ENCODE results near the gene MEF2A. TPM values are rescaled to one million over a fixed set of nuclear protein-coding genes. Genes with fewer than 3 reads are reported as not detected.

The MEF2A gene
- total RNA-seq, 1 donor from 2014 or later: 184 TPM

GRCh38 chr15:99603828-99604227, 38.0 kb downstream of the MEF2A start:
- Mint-ChIP-seq H3K4me3 (ENCODE audit: unreplicated experiment) (no peak overlapping the region), H3K36me3 (ENCODE audit: low read depth) (peaks cover 31% of the 10 kb centered on the region), H3K9me3 (ENCODE audit: low read depth) (peaks cover 10% of the 10 kb centered on the region), H3K27ac (ENCODE audit: unreplicated experiment) (peak overlapping the region; percentile 64), H3K27me3 (ENCODE audit: low read depth) (no peaks in the 10 kb centered on the region), H3K4me1 (ENCODE audit: low read depth) (peaks cover 79% of the 10 kb centered on the region)
- no peak for DNase-seq (ENCODE audit: low spot score)
- no peak for TF ChIP-seq CTCF (IDR thresholded peaks at IDR 0.05)

- H3K4me1 Mint-ChIP-seq (ENCODE audit: low read depth): peaks cover 81% of the 10 kb centered on the region
- H3K27ac Mint-ChIP-seq (ENCODE audit: unreplicated experiment): peak overlapping the region; percentile 88
These were observed 39.1 kb downstream of the MEF2A start for GRCh38 chr15:99604865-99605264.

DNA sequence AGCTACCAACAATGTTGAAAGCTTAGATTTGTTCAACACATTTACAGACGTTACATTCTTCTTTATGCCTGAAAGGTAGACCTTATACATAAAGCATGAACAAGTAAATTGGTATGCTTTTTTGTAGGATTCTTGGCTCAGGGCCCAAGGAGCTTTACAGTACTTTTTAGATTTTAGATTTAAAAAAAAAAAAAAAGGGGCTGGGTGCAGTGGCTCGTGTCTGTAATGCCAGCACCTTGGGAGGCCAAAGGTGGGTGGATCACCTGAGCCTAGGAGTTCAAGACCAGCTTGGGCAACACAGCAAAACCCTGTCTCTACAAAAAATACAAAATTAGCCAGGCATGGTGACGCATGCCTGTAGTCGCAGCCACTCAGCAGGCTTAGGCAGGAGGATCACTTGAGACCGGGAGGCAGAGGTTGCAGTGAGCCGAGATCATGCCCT, 39.7 kb downstream of the MEF2A start:
- Mint-ChIP-seq H3K4me3 (ENCODE audit: unreplicated experiment) (no peak overlapping the region), H3K9me3 (ENCODE audit: low read depth) (peaks cover 4% of the 10 kb centered on the region), H3K27ac (ENCODE audit: unreplicated experiment) (peak overlapping the region; percentile 88), H3K27me3 (ENCODE audit: low read depth) (no peaks in the 10 kb centered on the region), H3K36me3 (ENCODE audit: low read depth) (peaks cover 24% of the 10 kb centered on the region), H3K4me1 (ENCODE audit: low read depth) (peaks cover 75% of the 10 kb centered on the region)
- no peak for TF ChIP-seq CTCF (IDR thresholded peaks at IDR 0.05)
- no peak for DNase-seq (ENCODE audit: low spot score)

More at GRCh38 chr15:99604865-99605264, 39.1 kb downstream of the MEF2A start:
- TF ChIP-seq CTCF (IDR thresholded peaks at IDR 0.05): no peak
- Mint-ChIP-seq H3K4me3 (ENCODE audit: unreplicated experiment) (no peak overlapping the region), H3K27me3 (ENCODE audit: low read depth) (no peaks in the 10 kb centered on the region), H3K9me3 (ENCODE audit: low read depth) (peaks cover 10% of the 10 kb centered on the region), H3K36me3 (ENCODE audit: low read depth) (peaks cover 30% of the 10 kb centered on the region)
- no peak for DNase-seq (ENCODE audit: low spot score)

DNA sequence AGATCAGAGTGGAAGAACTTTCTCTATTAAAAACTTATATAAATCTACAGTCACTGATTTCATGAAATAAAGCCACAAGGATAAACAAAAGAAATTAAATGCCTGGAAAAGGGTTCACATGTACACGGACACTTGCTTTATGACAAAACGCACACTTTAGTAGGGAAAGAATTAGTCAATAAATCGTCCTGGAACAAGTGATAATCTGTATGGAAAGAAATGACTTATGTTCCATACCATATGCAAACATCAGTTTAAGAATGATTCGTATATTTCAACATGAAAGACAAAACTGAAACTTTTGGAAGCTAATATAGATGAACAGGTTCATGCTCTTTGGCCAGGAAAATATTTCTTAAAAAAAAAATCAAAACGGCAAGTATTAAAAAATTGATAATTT, 40.2 kb downstream of the MEF2A start:
- H3K4me3 Mint-ChIP-seq (ENCODE audit: unreplicated experiment): no peak overlapping the region
- DNase-seq (ENCODE audit: low spot score): no peak
- peaks cover 4% of the 10 kb centered on the region for H3K9me3 Mint-ChIP-seq (ENCODE audit: low read depth)
- no peak for TF ChIP-seq CTCF (IDR thresholded peaks at IDR 0.05)
- peaks cover 76% of the 10 kb centered on the region for H3K4me1 Mint-ChIP-seq (ENCODE audit: low read depth)
- peaks cover 21% of the 10 kb centered on the region for H3K36me3 Mint-ChIP-seq (ENCODE audit: low read depth)
- peak overlapping the region; percentile 88 for H3K27ac Mint-ChIP-seq (ENCODE audit: unreplicated experiment)
- H3K27me3 Mint-ChIP-seq (ENCODE audit: low read depth): no peaks in the 10 kb centered on the region

DNA sequence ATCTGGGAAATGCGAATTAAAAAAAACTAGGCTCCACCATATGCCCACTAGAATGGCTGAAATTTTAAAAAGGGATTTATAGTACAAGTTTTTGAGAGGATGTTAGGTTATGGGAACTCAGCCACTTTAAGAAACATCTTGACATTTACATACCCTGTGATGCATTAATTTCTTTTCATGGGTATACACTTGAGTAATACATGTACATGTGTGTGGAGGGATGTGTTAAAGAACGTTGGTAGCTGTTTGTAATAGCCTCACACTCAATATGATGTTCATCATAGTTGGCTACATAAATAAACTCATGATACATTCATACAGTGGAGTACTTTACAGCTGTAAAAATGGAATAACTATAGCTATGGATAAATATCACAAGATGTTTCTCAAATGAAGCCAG, 40.9 kb downstream of the MEF2A start:
- H3K27ac Mint-ChIP-seq (ENCODE audit: unreplicated experiment): peak overlapping the region; percentile 23
- TF ChIP-seq CTCF (IDR thresholded peaks at IDR 0.05): no peak
- H3K36me3 Mint-ChIP-seq (ENCODE audit: low read depth): peaks cover 16% of the 10 kb centered on the region
- H3K9me3 Mint-ChIP-seq (ENCODE audit: low read depth): peaks cover 4% of the 10 kb centered on the region
- H3K27me3 Mint-ChIP-seq (ENCODE audit: low read depth): no peaks in the 10 kb centered on the region
- H3K4me3 Mint-ChIP-seq (ENCODE audit: unreplicated experiment): no peak overlapping the region
- peaks cover 77% of the 10 kb centered on the region for H3K4me1 Mint-ChIP-seq (ENCODE audit: low read depth)
- DNase-seq (ENCODE audit: low spot score): no peak
